K562 (cell line): ENCODE measurements around the gene RAVER2. TPM values are rescaled to one million over a fixed set of nuclear protein-coding genes. Genes with fewer than 3 reads are reported as not detected.

Experiments used
- ATAC-seq: fragments of 200-7000 bp; cut with Tn5 transposase; 3 replicates; pipeline ENCODE4 v1.9.1; 2020; ENCODE audit warnings: moderate library complexity
- BruUV-seq: library from RNA; stranded (reverse); fragments of 400-500 nt; replicated peaks from 2 replicates; lab custom pipeline; 2021; lab: Mats Ljungman, UMichigan
- CTCF ChIA-PET: fragments of 300-600 bp; formaldehyde crosslinking; extraction: SDS; loops from one replicate; lab custom pipeline; 2021; ENCODE audit warnings: low intra/inter-chr PET ratio; lab: Yijun Ruan, JAX
- POLR2A ChIA-PET: fragments of 300-600, 350-650 bp; sonication (Branson Sonifier 250); formaldehyde crosslinking; extraction: SDS; loops from one replicate; lab custom pipeline; 2021; ENCODE audit warnings: antibody characterized with exemption, inconsistent platforms; lab: Yijun Ruan, JAX
- DNase-seq, 4 experiments: peaks; one replicate each; pipeline versions ENCODE4 v3.0.0 to v3.0.0-alpha.2; 2011 to 2018; ENCODE audit warnings: low spot score in 3 of 4, mixed read lengths in 3 of 4; ENCODE audit errors: extremely low read depth in 1 of 4
- FAIRE-seq: peaks from 2 replicates; lab custom pipeline; 2011; peaks lifted over from hg19 to GRCh38; lab: Jason Lieb, UNC
- H2AFZ ChIP-seq: 2 replicates; pipeline ENCODE4 v1.6.0; 2011; ENCODE audit warnings: low read depth, low read length, control low read depth, inconsistent platforms
- H3K27ac ChIP-seq: fragments of 200-600 bp; 3 replicates; pipeline ENCODE4 v1.8.0; 2011; ENCODE audit warnings: low read depth, mild to moderate bottlenecking, control low read depth, inconsistent platforms, low read length, moderate library complexity, mixed read lengths; ENCODE audit errors: extremely low read depth
- H3K27me3 ChIP-seq, 2 experiments: fragments of 300-600 bp in 1 of 2; 2 replicates in 1 of 2; 3 replicates in 1 of 2; pipeline versions ENCODE4 v1.6.0 to v1.8.0; 2011; ENCODE audit warnings: inconsistent platforms in 2 of 2, low read length in 2 of 2, mild to moderate bottlenecking in 1 of 2, mixed read lengths in 1 of 2, moderate library complexity in 1 of 2; ENCODE audit not compliant: control insufficient read depth in 2 of 2, insufficient read depth in 2 of 2
- H3K36me3 ChIP-seq: fragments of 300-600 bp; 3 replicates; pipeline ENCODE4 v1.8.0; 2011; ENCODE audit warnings: mild to moderate bottlenecking, low read length, inconsistent platforms; ENCODE audit not compliant: control insufficient read depth, insufficient read depth
- H3K4me1 ChIP-seq, 2 experiments: fragments of 200-600 bp in 1 of 2; replicated peaks in 1 of 2; 2 replicates in 1 of 2; 3 replicates in 1 of 2; pipeline versions ENCODE4 v1.5.1 to v1.8.0; 2011; ENCODE audit warnings: inconsistent platforms in 2 of 2, low read length in 2 of 2, mild to moderate bottlenecking in 1 of 2, mixed read lengths in 1 of 2, moderate library complexity in 1 of 2; ENCODE audit not compliant: control insufficient read depth in 2 of 2, insufficient read depth in 2 of 2
- H3K4me2 ChIP-seq: 2 replicates; pipeline ENCODE4 v1.6.1; 2011; ENCODE audit warnings: low read length, control low read depth, inconsistent platforms, mixed read lengths; ENCODE audit not compliant: insufficient read depth
- H3K4me3 ChIP-seq: fragments of 200-600 bp; sonication (generic), shearing (Covaris generic); 2 replicates; pipeline ENCODE4 v1.5.1; 2016; ENCODE audit warnings: control low read depth, inconsistent platforms
- H3K79me2 ChIP-seq: fragments of 200-600 bp; 3 replicates; pipeline ENCODE4 v1.8.0; 2011; ENCODE audit warnings: low read length, inconsistent platforms; ENCODE audit not compliant: control insufficient read depth, insufficient read depth
- H3K9ac ChIP-seq, 2 experiments: 2 replicates each; pipeline versions ENCODE4 v1.6.0 to v1.6.1; 2011; ENCODE audit warnings: low read depth in 2 of 2, low read length in 2 of 2, control low read depth in 1 of 2, inconsistent platforms in 1 of 2, mild to moderate bottlenecking in 1 of 2, mixed read lengths in 1 of 2; ENCODE audit not compliant: insufficient read depth in 1 of 2
- H3K9me1 ChIP-seq: one replicate; pipeline ENCODE4 v1.6.0; 2011; ENCODE audit warnings: inconsistent platforms, mild to moderate bottlenecking, low read length, moderate library complexity; ENCODE audit not compliant: control insufficient read depth, insufficient read depth
- H3K9me3 ChIP-seq: replicated peaks from 2 replicates; pipeline ENCODE4 v1.5.1; 2011; ENCODE audit warnings: low read depth, low read length, inconsistent platforms; ENCODE audit not compliant: control insufficient read depth, insufficient read depth
- H4K20me1 ChIP-seq: replicated peaks from 2 replicates; pipeline ENCODE4 v1.6.1; 2011; ENCODE audit warnings: low read length, inconsistent platforms, mixed read lengths; ENCODE audit not compliant: control insufficient read depth, insufficient read depth
- BRF1 ChIP-seq: IDR thresholded peaks from 3 replicates; pipeline ENCODE4 v1.6.1; 2011; ENCODE audit warnings: borderline replicate concordance, mild to moderate bottlenecking; ENCODE audit not compliant: insufficient read length; ENCODE audit errors: extremely low read depth
- FOSL1 ChIP-seq: fragments of 200-800 bp; sonication (Bioruptor generic); conservative IDR thresholded peaks from 2 replicates; pipeline ENCODE4 v1.6.1; 2016; ENCODE audit warnings: missing genetic modification characterization, missing compliant biosample characterization
- FOXM1 ChIP-seq, 2 experiments: fragments of 450-650 bp in 1 of 2; sonication (generic) in 1 of 2; formaldehyde crosslinking in 1 of 2; IDR thresholded peaks; 2 replicates each; pipeline versions ENCODE4 v1.6.1 to v1.9.0; 2017 to 2022; ENCODE audit warnings: low read depth in 2 of 2, mild to moderate bottlenecking in 2 of 2, missing genetic modification reagents in 1 of 2, moderate library complexity in 1 of 2
- ILK ChIP-seq: fragments of 450-650 bp; IDR thresholded peaks from 2 replicates; pipeline ENCODE4 v1.6.1; 2016; ENCODE audit warnings: missing genetic modification characterization, low read depth, mild to moderate bottlenecking, missing compliant biosample characterization, moderate library complexity, borderline replicate concordance
- NR1H2 ChIP-seq: sonication (generic); formaldehyde crosslinking; IDR thresholded peaks from 2 replicates; pipeline ENCODE4 v1.4.0; 2020; ENCODE audit warnings: mild to moderate bottlenecking, missing genetic modification reagents
- STAT5B ChIP-seq: fragments of 250-450 bp; sonication (Bioruptor Pico); IDR thresholded peaks from 2 replicates; pipeline ENCODE4 v1.8.0; 2021; ENCODE audit warnings: mild to moderate bottlenecking, inconsistent platforms
- TAF7 ChIP-seq: fragments of 450-650 bp; IDR thresholded peaks from 2 replicates; pipeline ENCODE4 v1.6.1; 2016; ENCODE audit warnings: missing genetic modification characterization, missing compliant biosample characterization
- TGIF2 ChIP-seq: sonication (generic); formaldehyde crosslinking; IDR thresholded peaks from 2 replicates; pipeline ENCODE4 v1.8.1; 2022; ENCODE audit warnings: mild to moderate bottlenecking, missing genetic modification reagents, moderate library complexity
- TSC22D4 ChIP-seq: fragments of 450-650 bp; IDR thresholded peaks from 2 replicates; pipeline ENCODE4 v1.6.1; 2016; ENCODE audit warnings: missing genetic modification characterization, missing biosample characterization, control low read depth
- ZNF12 ChIP-seq: sonication (generic); formaldehyde crosslinking; IDR thresholded peaks from 2 replicates; pipeline ENCODE4 v1.4.0; 2020; ENCODE audit warnings: mild to moderate bottlenecking, missing genetic modification reagents
- ZNF41 ChIP-seq: fragments of 250-450 bp; sonication (Bioruptor Pico); conservative IDR thresholded peaks from 2 replicates; pipeline ENCODE4 v1.4.0; 2020; ENCODE audit warnings: mild to moderate bottlenecking
- WGBS: fragments of 100-300 bp; shearing (Covaris generic); methylation state at CpG from one replicate; pipeline ENCODE4 v1.1.6; 2016; ENCODE audit warnings: low coverage, mixed read lengths; ENCODE audit not compliant: insufficient coverage; ENCODE audit errors: missing lambda C conversion rate; 5-methylcytosine and 5-hydroxymethylcytosine counted together
- in situ Hi-C: fragments of 300-500 bp; cut with MboI; formaldehyde crosslinking; loops from 4 replicates; pipeline ENCODE4 v1.15.0; 2018; ENCODE audit warnings: inconsistent platforms, mixed read lengths
- intact Hi-C: fragments of 100-400 bp; cut with micrococcal nuclease; formaldehyde crosslinking; loops from 2 replicates; pipeline ENCODE4 v1.14.2; 2022
- polyA plus RNA-seq, 8 experiments: library from polyadenylated mRNA; depleted of rRNA in 4 of 8; stranded (reverse) in 5 of 8; unstranded in 3 of 8; fragments of >200 nt; fragmentation: Nextera tagmentation in 2 of 8; fragmentation: Illumina TruSeq in 1 of 8; extraction: Ambion mirVana in 2 of 8; extraction: Trizol in 1 of 8; gene quantifications; 2 replicates each; pipeline versions ENCODE4 v1.2.1 to v1.2.3, GENCODE V29; 2011 to 2014; ENCODE audit warnings: inconsistent platforms in 1 of 8, missing spikeins in 1 of 8
- total RNA-seq, 7 experiments: library from RNA; depleted of rRNA in 6 of 7; stranded (reverse); fragments of >200 nt in 6 of 7; fragmentation: Illumina TruSeq in 2 of 7; extraction: Trizol in 2 of 7; gene quantifications; 2 replicates each; pipeline versions ENCODE4 v1.2.1 to v1.2.3, GENCODE V29; 2011 to 2021; ENCODE audit warnings: low replicate concordance in 1 of 7
- TF ChIP-seq, protein P1 (sequence below): sonication (generic); formaldehyde crosslinking; IDR thresholded peaks from 2 replicates; pipeline ENCODE4 v1.8.1; 2022; ENCODE audit warnings: missing genetic modification reagents
- TF ChIP-seq, protein P2 (sequence below): fragments of 450-650 bp; IDR thresholded peaks from 2 replicates; pipeline ENCODE4 v1.6.1; 2017; ENCODE audit warnings: antibody characterized with exemption

The RAVER2 gene
- total and polyA plus RNA-seq, 9 of the 15 experiments (the other 6 are each of a cell fraction or from before 2014, with no cell fraction given) = 1.8 to 6.1 (median 4.4) TPM

DNA sequence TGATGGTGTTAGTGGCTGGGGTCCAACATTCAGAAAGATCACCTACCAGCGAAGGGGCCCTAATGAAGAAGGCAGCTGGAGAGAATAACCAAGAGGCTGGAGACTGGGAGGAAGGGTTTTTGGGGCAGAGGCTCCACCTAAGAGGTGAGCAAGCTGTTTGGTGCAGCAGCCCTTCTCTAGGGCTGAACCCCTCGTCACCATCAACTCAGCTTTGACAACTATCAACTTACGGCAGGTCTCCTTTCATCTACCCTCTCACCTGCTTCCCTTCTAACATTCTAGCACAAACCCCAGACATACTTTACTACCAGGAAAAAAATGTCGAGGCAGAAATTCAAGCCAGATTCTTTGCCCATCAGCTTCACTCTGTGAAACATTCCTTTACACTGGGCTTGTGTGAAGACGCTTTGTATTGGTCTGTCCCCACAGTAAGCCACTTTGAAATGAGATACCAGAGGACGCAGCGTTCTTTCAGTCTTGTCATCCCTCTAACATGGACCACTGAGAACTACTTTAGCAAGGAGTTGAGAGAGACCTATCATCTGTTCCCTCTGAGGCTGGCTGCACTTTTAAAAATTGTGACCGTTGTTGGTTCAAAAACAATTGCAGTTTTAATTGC, 84.6 kb downstream of the RAVER2 start:
- DNase-seq = no peak
- ATAC-seq = peak; percentile 42; the same call in 2 of the 3 replicates
- Histone ChIP-seq H3K9me3 (no peaks in the 10 kb centered on the region), H3K27ac (no peak overlapping the region), H3K4me2 (no peak overlapping the region), H3K9me1 (no peaks in the 10 kb centered on the region), H3K36me3 (peaks cover 22% of the 10 kb centered on the region; the same call in 2 of the 3 replicates), H3K27me3 (no peaks in the 10 kb centered on the region), H3K4me3 (no peak overlapping the region), H3K4me1 (no peaks in the 10 kb centered on the region), H3K9ac (no peak overlapping the region), H3K79me2 (no peaks in the 10 kb centered on the region), H4K20me1 (0 out of 2 replicates have a peak, but pooled peaks cover 3% of the 10 kb centered on the region), H2AFZ (no peak overlapping the region)
- no peak for FAIRE-seq
- ChIA-PET POLR2A (no interaction called here), CTCF (interaction anchor here (0.7 kb wide), 1 partner anchor 247 kb away, joined by 3 read pairs; no protein-coding TSS in a partner anchor)
- no TSS peak for BruUV-seq
- 51% methylated on average over 8 of the region's 8 CpGs for WGBS
- intact Hi-C loops = loop anchor here (5.0 kb wide), 1 partner anchor 858 kb away; no protein-coding TSS in a partner anchor
- in situ Hi-C loops = loop anchor here (5.0 to 10.0 kb wide), 3 partner anchors 85 to 557 kb away; partner anchors contain the start of gene RAVER2
- TF ChIP-seq ILK (tag) (no peak), NR1H2 (CRISPR knock-in tag) (no peak), BRF1 (no peak), TAF7 (tag) (no peak), FOXM1 (IDR thresholded peaks at IDR 0.05; ENCODE audit: low read depth) (no peak), FOXM1 (CRISPR knock-in tag; IDR thresholded peaks at IDR 0.05; ENCODE audit: low read depth) (no peak), TGIF2 (CRISPR knock-in tag) (no peak), STAT5B (no peak), TSC22D4 (tag) (no peak), ZNF12 (CRISPR knock-in tag) (no peak), ZNF41 (CRISPR knock-in tag) (no peak), FOSL1 (no peak)
- TF ChIP-seq, protein P1, sequence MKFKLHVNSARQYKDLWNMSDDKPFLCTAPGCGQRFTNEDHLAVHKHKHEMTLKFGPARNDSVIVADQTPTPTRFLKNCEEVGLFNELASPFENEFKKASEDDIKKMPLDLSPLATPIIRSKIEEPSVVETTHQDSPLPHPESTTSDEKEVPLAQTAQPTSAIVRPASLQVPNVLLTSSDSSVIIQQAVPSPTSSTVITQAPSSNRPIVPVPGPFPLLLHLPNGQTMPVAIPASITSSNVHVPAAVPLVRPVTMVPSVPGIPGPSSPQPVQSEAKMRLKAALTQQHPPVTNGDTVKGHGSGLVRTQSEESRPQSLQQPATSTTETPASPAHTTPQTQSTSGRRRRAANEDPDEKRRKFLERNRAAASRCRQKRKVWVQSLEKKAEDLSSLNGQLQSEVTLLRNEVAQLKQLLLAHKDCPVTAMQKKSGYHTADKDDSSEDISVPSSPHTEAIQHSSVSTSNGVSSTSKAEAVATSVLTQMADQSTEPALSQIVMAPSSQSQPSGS (CRISPR knock-in tag) = no peak
- TF ChIP-seq, protein P2, sequence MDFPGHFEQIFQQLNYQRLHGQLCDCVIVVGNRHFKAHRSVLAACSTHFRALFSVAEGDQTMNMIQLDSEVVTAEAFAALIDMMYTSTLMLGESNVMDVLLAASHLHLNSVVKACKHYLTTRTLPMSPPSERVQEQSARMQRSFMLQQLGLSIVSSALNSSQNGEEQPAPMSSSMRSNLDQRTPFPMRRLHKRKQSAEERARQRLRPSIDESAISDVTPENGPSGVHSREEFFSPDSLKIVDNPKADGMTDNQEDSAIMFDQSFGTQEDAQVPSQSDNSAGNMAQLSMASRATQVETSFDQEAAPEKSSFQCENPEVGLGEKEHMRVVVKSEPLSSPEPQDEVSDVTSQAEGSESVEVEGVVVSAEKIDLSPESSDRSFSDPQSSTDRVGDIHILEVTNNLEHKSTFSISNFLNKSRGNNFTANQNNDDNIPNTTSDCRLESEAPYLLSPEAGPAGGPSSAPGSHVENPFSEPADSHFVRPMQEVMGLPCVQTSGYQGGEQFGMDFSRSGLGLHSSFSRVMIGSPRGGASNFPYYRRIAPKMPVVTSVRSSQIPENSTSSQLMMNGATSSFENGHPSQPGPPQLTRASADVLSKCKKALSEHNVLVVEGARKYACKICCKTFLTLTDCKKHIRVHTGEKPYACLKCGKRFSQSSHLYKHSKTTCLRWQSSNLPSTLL = no peak
